Osteoblast (primary cell): ENCODE measurements around the gene NTM. TPM values are rescaled to one million over a fixed set of nuclear protein-coding genes. Genes with fewer than 3 reads are reported as not detected.

Source experiments
- DNase-seq: peaks from one replicate; pipeline ENCODE4 v3.0.0; 2011; ENCODE audit warnings: low spot score, mixed read lengths; ENCODE audit not compliant: insufficient read length; ENCODE audit errors: missing footprints
- H2AFZ ChIP-seq: 2 replicates; pipeline ENCODE4 v1.6.0; 2011; ENCODE audit warnings: mild to moderate bottlenecking, low read length
- H3K27ac ChIP-seq: 2 replicates; pipeline ENCODE4 v1.5.1; 2011; ENCODE audit warnings: mild to moderate bottlenecking, low read depth, low read length, moderate library complexity
- H3K27me3 ChIP-seq: 2 replicates; pipeline ENCODE4 v1.6.0; 2012; ENCODE audit warnings: mild to moderate bottlenecking, control low read depth, inconsistent platforms, low read length, moderate library complexity; ENCODE audit not compliant: insufficient read depth
- H3K36me3 ChIP-seq: 2 replicates; pipeline ENCODE4 v1.5.1; 2011; ENCODE audit warnings: mild to moderate bottlenecking, low read length, control low read depth, moderate library complexity; ENCODE audit not compliant: insufficient read depth
- H3K4me1 ChIP-seq: 2 replicates; pipeline ENCODE4 v1.5.1; 2011; ENCODE audit warnings: mild to moderate bottlenecking, low read length, control low read depth, moderate library complexity; ENCODE audit not compliant: insufficient read depth
- H3K4me2 ChIP-seq: 2 replicates; pipeline ENCODE4 v1.6.0; 2011; ENCODE audit warnings: mild to moderate bottlenecking, low read length; ENCODE audit not compliant: insufficient read depth
- H3K4me3 ChIP-seq: fragments of 200-600 bp; sonication (generic); 3 replicates; pipeline ENCODE4 v1.5.1; 2012; ENCODE audit warnings: mild to moderate bottlenecking, low read length, inconsistent platforms; ENCODE audit not compliant: insufficient read depth
- H3K79me2 ChIP-seq: 2 replicates; pipeline ENCODE4 v1.6.0; 2012; ENCODE audit warnings: mild to moderate bottlenecking, low read length, control low read depth, inconsistent platforms; ENCODE audit not compliant: insufficient read depth
- H3K9me3 ChIP-seq: 2 replicates; pipeline ENCODE4 v1.5.1; 2011; ENCODE audit warnings: low read depth, low read length, control low read depth
- H4K20me1 ChIP-seq: 2 replicates; pipeline ENCODE4 v1.6.0; 2012; ENCODE audit warnings: mild to moderate bottlenecking, low read length, control low read depth; ENCODE audit not compliant: insufficient read depth
- total RNA-seq: library from RNA; depleted of rRNA; stranded (reverse); fragments of >200 nt; gene quantifications from 2 replicates; pipeline ENCODE4 v1.2.3, GENCODE V29; 2012
- TF ChIP-seq, protein P1 (sequence below): IDR thresholded peaks from 2 replicates; pipeline ENCODE4 v1.5.1; 2011; ENCODE audit warnings: mild to moderate bottlenecking, low read depth, low read length, moderate library complexity; ENCODE audit errors: extremely low read depth

Gene NTM
- total RNA-seq, 1 donor: 48.1 TPM

GRCh38 chr11:132123854-132124835 is 753.7 kb downstream of the NTM start:
- Histone ChIP-seq H3K79me2 (peaks cover 20% of the 10 kb centered on the region), H3K4me1 (peaks cover 25% of the 10 kb centered on the region), H4K20me1 (no peaks in the 10 kb centered on the region), H3K36me3 (no peaks in the 10 kb centered on the region), H3K27ac (no peak overlapping the region), H3K4me3 (no peak overlapping the region), H3K27me3 (no peaks in the 10 kb centered on the region), H3K4me2 (no peak overlapping the region), H3K9me3 (no peaks in the 10 kb centered on the region), H2AFZ (no peak overlapping the region)
- TF ChIP-seq, protein P1, sequence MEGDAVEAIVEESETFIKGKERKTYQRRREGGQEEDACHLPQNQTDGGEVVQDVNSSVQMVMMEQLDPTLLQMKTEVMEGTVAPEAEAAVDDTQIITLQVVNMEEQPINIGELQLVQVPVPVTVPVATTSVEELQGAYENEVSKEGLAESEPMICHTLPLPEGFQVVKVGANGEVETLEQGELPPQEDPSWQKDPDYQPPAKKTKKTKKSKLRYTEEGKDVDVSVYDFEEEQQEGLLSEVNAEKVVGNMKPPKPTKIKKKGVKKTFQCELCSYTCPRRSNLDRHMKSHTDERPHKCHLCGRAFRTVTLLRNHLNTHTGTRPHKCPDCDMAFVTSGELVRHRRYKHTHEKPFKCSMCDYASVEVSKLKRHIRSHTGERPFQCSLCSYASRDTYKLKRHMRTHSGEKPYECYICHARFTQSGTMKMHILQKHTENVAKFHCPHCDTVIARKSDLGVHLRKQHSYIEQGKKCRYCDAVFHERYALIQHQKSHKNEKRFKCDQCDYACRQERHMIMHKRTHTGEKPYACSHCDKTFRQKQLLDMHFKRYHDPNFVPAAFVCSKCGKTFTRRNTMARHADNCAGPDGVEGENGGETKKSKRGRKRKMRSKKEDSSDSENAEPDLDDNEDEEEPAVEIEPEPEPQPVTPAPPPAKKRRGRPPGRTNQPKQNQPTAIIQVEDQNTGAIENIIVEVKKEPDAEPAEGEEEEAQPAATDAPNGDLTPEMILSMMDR: peak; percentile 12
- DNase-seq: no peak

DNA sequence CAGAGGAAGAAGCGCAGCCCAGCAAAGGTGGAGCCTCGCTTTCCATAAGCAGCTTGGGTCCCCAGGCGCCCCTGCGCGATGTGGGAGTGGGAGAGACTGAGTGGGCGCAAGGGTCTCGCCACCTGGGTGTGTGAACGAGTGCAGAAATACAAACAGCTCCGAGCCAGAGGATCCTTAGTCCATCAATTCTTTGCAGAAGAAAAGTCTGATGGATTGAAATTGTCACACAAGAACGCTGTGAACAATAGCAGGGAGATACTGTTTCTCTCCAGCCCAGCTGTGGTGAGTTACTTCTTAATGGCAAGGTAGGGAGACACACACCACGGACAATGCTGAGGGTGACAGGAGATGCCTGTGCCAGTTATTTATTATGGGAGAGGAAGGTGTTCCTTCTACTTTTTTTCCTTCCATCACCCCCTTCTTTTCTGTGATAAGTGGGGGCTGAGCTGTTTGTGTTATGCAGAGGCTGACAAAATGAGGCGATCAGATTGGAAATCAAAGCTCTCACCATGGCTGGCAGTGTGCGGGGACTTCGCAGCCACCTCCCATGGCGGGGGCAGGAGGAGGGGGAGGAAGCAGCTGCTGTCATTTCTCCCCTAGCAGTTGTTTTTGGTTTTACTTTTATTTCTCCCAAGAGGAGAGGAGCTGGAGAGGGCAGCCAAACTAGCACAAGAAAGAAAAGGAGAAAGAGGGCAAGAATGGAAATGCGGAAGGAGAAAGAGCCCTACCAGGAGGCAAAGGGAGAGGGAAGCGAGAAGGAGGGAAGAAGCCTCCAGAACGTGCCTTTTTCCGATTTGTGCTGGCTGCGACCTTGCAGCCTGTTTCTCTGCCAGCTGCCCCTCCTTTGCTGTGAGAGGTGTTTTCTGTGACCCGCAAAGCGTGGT is 755.8 kb downstream of the NTM start:
- peaks cover 25% of the 10 kb centered on the region for H3K4me1 ChIP-seq
- TF ChIP-seq, protein P1: no peak
- H3K27me3 ChIP-seq: no peaks in the 10 kb centered on the region
- H3K9me3 ChIP-seq: no peaks in the 10 kb centered on the region
- no peaks in the 10 kb centered on the region for H3K36me3 ChIP-seq
- H3K4me2 ChIP-seq: peak overlapping the region; percentile 85
- H2AFZ ChIP-seq: peak overlapping the region; percentile 58
- H4K20me1 ChIP-seq: no peaks in the 10 kb centered on the region
- peak overlapping the region; percentile 91 for H3K27ac ChIP-seq
- peak; percentile 71 for DNase-seq
- peak overlapping the region; percentile 62 for H3K4me3 ChIP-seq
- H3K79me2 ChIP-seq: peaks cover 26% of the 10 kb centered on the region

GRCh38 chr11:132126973-132127899 is 756.8 kb downstream of the NTM start:
- H3K4me1 ChIP-seq: peaks cover 25% of the 10 kb centered on the region
- TF ChIP-seq, protein P1: peak; percentile 92
- no peaks in the 10 kb centered on the region for H3K36me3 ChIP-seq
- H3K27ac ChIP-seq: peak overlapping the region; percentile 91
- H3K4me3 ChIP-seq: peak overlapping the region; percentile 62
- peak overlapping the region; percentile 85 for H3K4me2 ChIP-seq
- peak; percentile 91 for DNase-seq
- no peaks in the 10 kb centered on the region for H3K27me3 ChIP-seq
- peak overlapping the region; percentile 58 for H2AFZ ChIP-seq
- no peaks in the 10 kb centered on the region for H4K20me1 ChIP-seq
- peaks cover 26% of the 10 kb centered on the region for H3K79me2 ChIP-seq
- no peaks in the 10 kb centered on the region for H3K9me3 ChIP-seq
